GM12874 (cell line): ENCODE results near the gene CLEC1B.

ENCODE experiments used
- TF ChIP-seq, protein P1 (sequence below): IDR thresholded peaks from 2 replicates; pipeline ENCODE4 v1.5.1; 2011; ENCODE audit warnings: low read depth, mild to moderate bottlenecking, control low read depth, low read length, moderate library complexity; ENCODE audit not compliant: insufficient read depth

The CLEC1B gene

DNA sequence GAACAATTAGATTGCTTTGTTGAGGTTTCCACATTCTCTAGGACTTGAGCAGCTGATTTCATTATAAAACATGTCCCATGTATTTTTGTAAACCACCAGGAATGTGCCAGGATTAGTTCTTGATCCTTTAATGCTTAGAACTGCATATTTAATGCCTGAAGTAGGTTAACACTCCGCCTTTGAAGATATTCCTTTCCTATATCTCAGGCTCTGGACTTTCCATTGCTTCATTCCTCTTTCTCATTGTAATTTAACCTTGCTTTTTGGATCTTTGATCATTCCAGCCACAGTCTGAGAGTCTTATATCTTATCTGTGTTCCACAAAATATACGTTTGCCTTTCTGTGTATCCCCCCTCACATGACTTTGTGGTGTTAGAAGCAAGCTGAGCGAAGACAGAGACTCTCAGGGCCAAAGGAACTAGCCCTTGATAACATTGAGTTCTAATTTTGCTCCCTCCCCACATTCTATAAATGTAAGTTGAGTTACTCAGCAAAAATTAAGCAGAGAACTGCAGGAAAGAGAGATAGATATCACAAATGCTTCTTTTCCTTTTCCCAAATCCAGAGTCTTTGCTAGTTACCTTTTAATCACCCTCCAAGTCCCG, 2.4 kb upstream of the CLEC1B start:
- TF ChIP-seq, protein P1, sequence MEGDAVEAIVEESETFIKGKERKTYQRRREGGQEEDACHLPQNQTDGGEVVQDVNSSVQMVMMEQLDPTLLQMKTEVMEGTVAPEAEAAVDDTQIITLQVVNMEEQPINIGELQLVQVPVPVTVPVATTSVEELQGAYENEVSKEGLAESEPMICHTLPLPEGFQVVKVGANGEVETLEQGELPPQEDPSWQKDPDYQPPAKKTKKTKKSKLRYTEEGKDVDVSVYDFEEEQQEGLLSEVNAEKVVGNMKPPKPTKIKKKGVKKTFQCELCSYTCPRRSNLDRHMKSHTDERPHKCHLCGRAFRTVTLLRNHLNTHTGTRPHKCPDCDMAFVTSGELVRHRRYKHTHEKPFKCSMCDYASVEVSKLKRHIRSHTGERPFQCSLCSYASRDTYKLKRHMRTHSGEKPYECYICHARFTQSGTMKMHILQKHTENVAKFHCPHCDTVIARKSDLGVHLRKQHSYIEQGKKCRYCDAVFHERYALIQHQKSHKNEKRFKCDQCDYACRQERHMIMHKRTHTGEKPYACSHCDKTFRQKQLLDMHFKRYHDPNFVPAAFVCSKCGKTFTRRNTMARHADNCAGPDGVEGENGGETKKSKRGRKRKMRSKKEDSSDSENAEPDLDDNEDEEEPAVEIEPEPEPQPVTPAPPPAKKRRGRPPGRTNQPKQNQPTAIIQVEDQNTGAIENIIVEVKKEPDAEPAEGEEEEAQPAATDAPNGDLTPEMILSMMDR: no peak

DNA sequence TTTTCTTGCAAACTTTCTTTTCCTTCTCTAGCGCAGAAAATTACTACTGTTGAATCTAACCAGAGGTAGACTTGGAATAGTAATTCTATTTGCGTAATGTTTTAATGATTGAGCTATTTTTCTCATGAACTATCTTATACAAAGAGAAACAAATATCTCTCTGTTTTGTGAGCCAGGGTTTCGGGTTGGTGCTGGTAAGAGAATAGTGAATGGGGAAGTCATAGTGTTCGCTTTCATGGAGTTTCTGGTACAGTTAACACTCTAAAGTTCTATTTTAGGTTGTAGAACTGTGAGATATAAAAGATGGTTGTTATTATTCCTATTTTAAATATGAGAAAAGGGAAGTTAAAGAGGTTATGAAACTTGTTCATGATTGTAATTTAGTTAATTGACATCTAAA, 6.6 kb downstream of the CLEC1B start:
- TF ChIP-seq, protein P1: no peak

DNA sequence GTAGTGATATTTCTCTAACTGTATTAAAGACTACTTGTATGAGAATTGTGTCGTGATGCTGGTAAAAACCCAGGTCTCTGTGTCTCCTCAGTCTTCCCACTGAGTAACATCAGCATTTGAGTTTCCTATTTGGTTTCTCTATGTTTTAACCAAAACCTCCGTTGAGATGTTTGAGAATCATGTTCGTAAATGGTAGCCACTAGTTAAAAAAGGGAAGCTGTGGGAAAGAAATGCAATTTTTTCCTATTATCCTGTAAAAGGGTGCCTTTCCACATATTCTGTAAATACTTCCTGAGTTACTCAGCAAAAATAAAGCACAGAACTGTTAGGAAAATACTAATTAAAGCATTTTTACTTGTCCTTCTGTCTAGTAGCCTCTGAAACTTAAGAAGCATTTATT, 7.0 kb downstream of the CLEC1B start:
- TF ChIP-seq, protein P1: no peak

DNA sequence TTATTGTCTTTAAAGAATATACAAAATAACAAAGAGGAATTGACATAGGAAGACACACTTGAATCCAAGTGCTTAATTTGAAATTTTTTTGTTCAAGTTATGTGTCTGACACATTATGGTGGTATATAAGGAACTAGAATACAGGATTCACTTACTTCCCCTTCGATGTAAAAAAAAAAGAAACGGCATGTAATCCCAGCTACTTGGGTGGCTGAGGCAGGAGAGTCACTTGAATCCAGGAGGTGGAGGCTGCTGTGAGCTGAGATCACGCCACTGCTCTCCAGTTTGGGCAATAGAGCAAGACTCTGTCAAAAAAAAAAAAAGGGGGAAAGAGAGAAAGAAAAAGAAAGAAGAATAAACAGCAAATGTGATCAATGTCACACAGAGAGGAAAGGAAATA, 18.8 kb downstream of the CLEC1B start:
- TF ChIP-seq, protein P1: no peak

DNA sequence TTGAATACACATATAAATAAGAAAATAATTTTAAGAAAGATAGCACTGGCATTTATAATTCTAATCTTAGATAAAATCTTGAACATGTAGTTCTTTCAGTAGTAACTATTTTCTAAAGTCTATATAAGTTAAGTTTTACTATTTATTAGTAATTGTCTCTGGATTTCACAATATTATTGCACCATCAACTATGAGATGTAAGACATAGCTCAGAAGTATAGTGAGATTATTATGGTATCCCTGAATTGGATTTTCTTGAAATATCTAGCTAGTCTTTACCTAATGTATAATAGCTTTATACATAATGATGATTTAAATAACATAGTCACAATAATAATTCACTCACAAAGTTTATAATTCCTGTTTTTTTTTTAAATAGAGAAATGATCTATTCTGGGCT, 21.0 kb downstream of the CLEC1B start:
- TF ChIP-seq, protein P1: no peak

DNA sequence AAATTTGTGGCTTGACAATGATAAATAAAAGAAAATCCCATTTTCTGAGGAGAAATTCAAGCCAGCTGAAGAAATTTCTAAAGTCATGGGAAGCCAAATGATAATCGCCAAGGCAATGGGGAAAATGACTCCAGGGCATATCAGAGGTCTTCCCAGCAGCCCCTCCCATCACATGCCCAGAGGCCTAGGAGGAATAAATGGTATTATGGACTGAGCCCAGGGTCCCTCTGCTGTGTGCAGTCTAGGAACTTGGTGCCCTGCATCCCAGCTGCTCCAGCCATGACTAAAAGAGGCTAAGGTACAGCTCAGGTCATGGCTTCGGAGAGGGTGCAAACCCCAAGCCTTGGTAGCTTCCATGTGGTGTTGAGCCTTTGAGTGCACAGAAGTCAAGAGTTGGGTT, 23.3 kb downstream of the CLEC1B start:
- TF ChIP-seq, protein P1: no peak

DNA sequence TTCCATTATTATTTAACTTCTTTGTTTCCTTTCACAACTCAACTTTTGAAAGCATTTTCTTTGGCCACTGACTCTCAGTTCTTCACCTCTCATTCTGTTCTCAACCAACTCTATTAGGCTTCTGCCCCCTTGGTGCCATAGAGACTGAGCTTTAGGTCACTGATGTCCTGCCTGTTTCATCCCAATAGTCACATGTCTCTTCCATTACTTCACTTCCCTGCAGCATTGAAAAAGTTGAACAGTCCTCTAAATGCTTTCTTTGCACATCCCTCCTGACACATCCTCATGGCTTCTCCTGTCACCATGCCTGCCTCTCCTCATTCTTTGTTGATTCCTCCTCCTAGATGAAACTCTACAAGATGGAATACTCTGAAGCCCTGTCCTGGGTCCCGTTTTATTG, 25.0 kb downstream of the CLEC1B start:
- TF ChIP-seq, protein P1: no peak
